H54 (cell line): ENCODE data around the gene ACP4.
A peak's percentile ranks its signal among the peaks of the same experiment; 100 is the strongest.

Experiments used
- DNase-seq: peaks from one replicate; pipeline ENCODE4 v3.0.0; 2011; ENCODE audit warnings: low spot score, mixed read lengths; ENCODE audit not compliant: insufficient read length
- FAIRE-seq: peaks from 3 replicates; lab custom pipeline; 2011; peaks lifted over from hg19 to GRCh38; lab: Jason Lieb, UNC
- POLR2A ChIP-seq: IDR thresholded peaks from 2 replicates; pipeline ENCODE4 v1.6.1; 2011; ENCODE audit warnings: low read depth, mild to moderate bottlenecking, low read length

The ACP4 gene

DNA sequence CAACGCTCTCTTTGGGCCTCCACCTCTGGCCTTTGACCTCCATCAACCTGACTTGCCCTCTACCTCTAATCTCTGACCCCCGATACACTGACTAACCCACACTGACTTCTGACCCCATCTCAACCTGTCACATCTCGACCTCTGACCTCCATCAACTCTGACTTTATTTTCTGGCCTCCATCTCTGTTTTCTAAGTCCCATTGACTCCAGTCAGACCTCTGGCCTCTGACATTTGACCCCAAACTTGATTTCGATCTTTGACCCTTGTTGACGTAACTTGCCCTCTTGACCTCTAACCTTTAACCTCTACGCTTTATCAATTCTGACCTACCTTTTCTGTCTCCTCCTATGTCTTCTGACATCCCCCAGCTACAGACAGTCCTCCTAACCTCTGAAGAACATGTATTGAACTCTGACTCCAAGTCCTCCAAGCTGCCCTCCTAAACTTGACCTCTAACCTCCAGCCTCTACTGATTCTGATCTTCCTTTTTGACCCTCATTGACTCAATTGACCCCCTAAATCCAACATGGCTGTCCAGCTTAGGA, 780 bp downstream of the ACP4 start:
- DNase-seq (no peak), FAIRE-seq (no peak)
- TF ChIP-seq POLR2A = no peak

- FAIRE-seq (no peak), DNase-seq (no peak)
- peak; percentile 23; the same call in 1 of the 2 replicates for TF ChIP-seq POLR2A
These were observed 1.5 kb downstream of the ACP4 start for GRCh38 chr19:50791594-50792271.

GRCh38 chr19:50792272-50793250, 2.3 kb downstream of the ACP4 start:
- FAIRE-seq (no peak), DNase-seq (no peak)
- TF ChIP-seq POLR2A = no peak

GRCh38 chr19:50793558-50794065, 3.4 kb downstream of the ACP4 start:
- TF ChIP-seq POLR2A = peak; percentile 22; the same call in 1 of the 2 replicates
- no peak for DNase-seq
- no peak for FAIRE-seq

DNA sequence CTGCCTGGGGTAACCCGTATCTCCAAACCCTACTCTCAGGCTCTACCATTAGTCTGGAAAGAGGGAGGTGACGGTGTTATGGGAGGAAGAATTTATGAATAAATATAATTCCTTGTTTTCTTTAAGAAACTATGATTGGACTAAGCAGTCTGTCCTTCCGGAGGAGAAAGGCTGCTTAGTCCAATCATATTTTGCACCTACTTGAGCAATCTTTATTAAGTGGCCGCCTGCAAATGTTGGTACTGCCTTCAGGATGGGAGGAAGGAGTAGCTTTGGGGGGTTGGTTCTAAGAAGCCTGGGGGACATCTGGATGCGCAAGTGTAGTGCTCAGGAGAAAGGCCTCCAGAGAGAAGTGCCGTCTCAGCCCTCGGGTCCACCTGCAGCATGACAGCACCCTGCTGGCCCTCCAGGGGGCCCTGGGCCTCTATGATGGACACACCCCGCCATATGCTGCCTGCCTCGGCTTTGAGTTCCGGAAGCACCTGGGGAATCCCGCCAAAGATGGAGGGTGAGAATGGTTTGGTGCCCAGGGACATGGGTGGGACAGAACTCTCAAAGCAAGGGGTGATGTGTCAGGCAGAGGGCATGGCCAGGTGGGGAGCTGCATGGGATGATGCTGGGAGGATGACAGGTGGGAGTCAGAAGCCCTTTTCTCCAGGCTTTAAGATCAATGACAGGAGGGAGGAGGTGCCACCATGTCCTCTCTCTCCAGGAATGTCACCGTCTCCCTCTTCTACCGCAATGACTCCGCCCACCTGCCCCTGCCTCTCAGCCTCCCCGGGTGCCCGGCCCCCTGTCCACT, 4.1 kb downstream of the ACP4 start:
- FAIRE-seq = no peak
- no peak for DNase-seq
- no peak; the same call in 1 of the 2 replicates for TF ChIP-seq POLR2A

- peak; percentile 23; the same call in 1 of the 2 replicates for TF ChIP-seq POLR2A
- DNase-seq (no peak), FAIRE-seq (no peak)
These were observed 4.9 kb downstream of the ACP4 start for GRCh38 chr19:50794876-50795663.

- TF ChIP-seq POLR2A = no peak
- FAIRE-seq = no peak
- no peak for DNase-seq
These were observed 5.5 kb downstream of the ACP4 start for GRCh38 chr19:50795664-50796073.

- FAIRE-seq = no peak
These were observed 6.0 kb downstream of the ACP4 start for GRCh38 chr19:50796128-50796633.

GRCh38 chr19:50796634-50797428, 6.6 kb downstream of the ACP4 start:
- DNase-seq = no peak
- TF ChIP-seq POLR2A = no peak
- no peak for FAIRE-seq

More at GRCh38 chr19:50796128-50796633, 6.0 kb downstream of the ACP4 start:
- DNase-seq = no peak
- no peak for TF ChIP-seq POLR2A

- DNase-seq (no peak), FAIRE-seq (no peak)
- TF ChIP-seq POLR2A = no peak
These were observed 7.2 kb downstream of the ACP4 start for GRCh38 chr19:50797429-50797780.
